Lower leg skin (tissue), 3 donors: Measurements from ENCODE around the gene CS.

Experiments used
- POLR2A ChIP-seq, 2 donors: fragments of 450-650 bp; IDR thresholded peaks; one replicate each; pipeline ENCODE4 v1.6.1; 2016 to 2017; ENCODE audit warnings: antibody characterized with exemption in 2 of 2, mild to moderate bottlenecking in 1 of 2, moderate library complexity in 1 of 2
- TF ChIP-seq, protein P1 (sequence below), 3 donors: fragments of 450-650 bp; IDR thresholded peaks; one replicate each; pipeline ENCODE4 v1.5.1; 2016; ENCODE audit warnings: antibody characterized with exemption in 3 of 3, mild to moderate bottlenecking in 3 of 3, moderate library complexity in 2 of 3

DNA sequence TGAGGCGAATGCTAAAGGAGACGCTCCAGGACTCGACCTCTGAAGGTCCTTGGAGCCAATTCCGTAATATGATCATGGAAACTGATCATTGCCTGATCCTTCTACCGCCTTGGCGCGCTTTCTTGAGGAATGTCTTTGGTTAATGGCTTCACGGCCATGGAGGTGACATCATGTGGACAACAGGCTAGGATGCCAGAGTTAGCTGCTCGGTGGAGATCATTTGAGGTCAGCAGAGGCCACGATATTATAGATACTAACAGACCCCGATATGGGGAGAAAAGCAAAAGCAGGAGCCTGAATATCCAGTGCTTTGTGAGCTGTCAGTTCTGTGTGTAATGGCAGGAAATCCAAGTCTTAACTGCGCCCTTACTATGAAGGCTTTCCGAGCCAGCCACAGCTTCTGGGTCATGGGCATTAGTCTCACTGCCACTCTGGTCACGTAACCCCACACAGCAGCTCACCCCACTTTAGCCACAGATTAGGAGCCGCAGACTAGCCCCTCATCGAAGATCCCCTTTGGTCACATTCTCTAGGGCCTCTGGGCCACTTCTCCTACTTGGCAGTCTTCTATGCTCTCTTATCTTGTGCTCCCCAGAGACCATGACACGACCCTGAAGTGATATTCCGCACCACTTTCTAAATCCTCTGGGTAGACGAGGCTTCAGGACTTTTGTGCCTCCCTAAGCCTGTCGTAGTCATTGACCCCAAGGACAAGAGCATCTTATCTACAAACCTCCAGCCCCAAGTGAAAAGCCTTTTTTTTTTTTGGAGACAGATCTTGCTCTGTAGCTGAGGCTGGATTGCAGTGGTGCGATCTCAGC, 724 bp upstream of the CS start:
- TF ChIP-seq, protein P1, sequence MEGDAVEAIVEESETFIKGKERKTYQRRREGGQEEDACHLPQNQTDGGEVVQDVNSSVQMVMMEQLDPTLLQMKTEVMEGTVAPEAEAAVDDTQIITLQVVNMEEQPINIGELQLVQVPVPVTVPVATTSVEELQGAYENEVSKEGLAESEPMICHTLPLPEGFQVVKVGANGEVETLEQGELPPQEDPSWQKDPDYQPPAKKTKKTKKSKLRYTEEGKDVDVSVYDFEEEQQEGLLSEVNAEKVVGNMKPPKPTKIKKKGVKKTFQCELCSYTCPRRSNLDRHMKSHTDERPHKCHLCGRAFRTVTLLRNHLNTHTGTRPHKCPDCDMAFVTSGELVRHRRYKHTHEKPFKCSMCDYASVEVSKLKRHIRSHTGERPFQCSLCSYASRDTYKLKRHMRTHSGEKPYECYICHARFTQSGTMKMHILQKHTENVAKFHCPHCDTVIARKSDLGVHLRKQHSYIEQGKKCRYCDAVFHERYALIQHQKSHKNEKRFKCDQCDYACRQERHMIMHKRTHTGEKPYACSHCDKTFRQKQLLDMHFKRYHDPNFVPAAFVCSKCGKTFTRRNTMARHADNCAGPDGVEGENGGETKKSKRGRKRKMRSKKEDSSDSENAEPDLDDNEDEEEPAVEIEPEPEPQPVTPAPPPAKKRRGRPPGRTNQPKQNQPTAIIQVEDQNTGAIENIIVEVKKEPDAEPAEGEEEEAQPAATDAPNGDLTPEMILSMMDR (IDR thresholded peaks at IDR 0.05): no peak
- TF ChIP-seq POLR2A (IDR thresholded peaks at IDR 0.05): no peak
